Nephron progenitor cell (in vitro differentiated cells): ENCODE results near the gene STOM.

Experiments used
- DNase-seq: peaks from one replicate; pipeline ENCODE4 v3.0.0; 2021
- H3K27ac Mint-ChIP-seq: 2 replicates; pipeline ENCODE4 v1.8.0; 2021; ENCODE audit warnings: mild to moderate bottlenecking, moderate library complexity, mixed read lengths
- H3K27me3 Mint-ChIP-seq: 2 replicates; pipeline ENCODE4 v1.8.0; 2021; ENCODE audit warnings: mild to moderate bottlenecking, low read depth, mixed read lengths; ENCODE audit not compliant: poor library complexity
- H3K36me3 Mint-ChIP-seq: 2 replicates; pipeline ENCODE4 v1.8.0; 2021; ENCODE audit warnings: low read depth, mixed read lengths
- H3K4me1 Mint-ChIP-seq: 2 replicates; pipeline ENCODE4 v1.8.0; 2021; ENCODE audit warnings: mixed read lengths
- H3K4me3 Mint-ChIP-seq: 2 replicates; pipeline ENCODE4 v1.8.0; 2021; ENCODE audit warnings: mild to moderate bottlenecking, moderate library complexity, mixed read lengths
- H3K9me3 Mint-ChIP-seq: 2 replicates; pipeline ENCODE4 v1.8.0; 2021; ENCODE audit warnings: mild to moderate bottlenecking, moderate library complexity, mixed read lengths
- CTCF ChIP-seq: fragments of 200-600 bp; sonication (generic); IDR thresholded peaks from 2 replicates; pipeline ENCODE4 v1.5.0; 2021; ENCODE audit warnings: antibody characterized with exemption

The STOM gene

GRCh38 chr9:121358751-121359150, 11.3 kb downstream of the STOM start:
- Mint-ChIP-seq H3K4me1 (peaks cover 14% of the 10 kb centered on the region), H3K9me3 (no peaks in the 10 kb centered on the region), H3K36me3 (no peaks in the 10 kb centered on the region), H3K27me3 (peaks cover 4% of the 10 kb centered on the region), H3K4me3 (no peak overlapping the region), H3K27ac (no peak overlapping the region)
- no peak for TF ChIP-seq CTCF
- DNase-seq = no peak

GRCh38 chr9:121357011-121357410, 13.0 kb downstream of the STOM start:
- no peak overlapping the region for H3K4me3 Mint-ChIP-seq
- no peak overlapping the region for H3K27ac Mint-ChIP-seq
- DNase-seq = no peak
- H3K4me1 Mint-ChIP-seq = peaks cover 11% of the 10 kb centered on the region
- no peaks in the 10 kb centered on the region for H3K9me3 Mint-ChIP-seq
- H3K36me3 Mint-ChIP-seq = no peaks in the 10 kb centered on the region
- no peak for TF ChIP-seq CTCF
- H3K27me3 Mint-ChIP-seq = peaks cover 4% of the 10 kb centered on the region

GRCh38 chr9:121354762-121355161, 15.3 kb downstream of the STOM start:
- TF ChIP-seq CTCF = no peak

GRCh38 chr9:121354141-121354540, 15.9 kb downstream of the STOM start:
- DNase-seq = no peak

More at GRCh38 chr9:121354762-121355161, 15.3 kb downstream of the STOM start:
- H3K27ac Mint-ChIP-seq = no peak overlapping the region
- no peak for DNase-seq
- no peak overlapping the region for H3K4me3 Mint-ChIP-seq
- peaks cover 3% of the 10 kb centered on the region for H3K27me3 Mint-ChIP-seq
- H3K36me3 Mint-ChIP-seq = no peaks in the 10 kb centered on the region
- H3K9me3 Mint-ChIP-seq = no peaks in the 10 kb centered on the region
- H3K4me1 Mint-ChIP-seq = peaks cover 11% of the 10 kb centered on the region

GRCh38 chr9:121353241-121354061, 16.6 kb downstream of the STOM start:
- DNase-seq = no peak
- no peak overlapping the region for H3K27ac Mint-ChIP-seq
- no peaks in the 10 kb centered on the region for H3K36me3 Mint-ChIP-seq

More at GRCh38 chr9:121354141-121354540, 15.9 kb downstream of the STOM start:
- no peaks in the 10 kb centered on the region for H3K36me3 Mint-ChIP-seq
- no peak overlapping the region for H3K27ac Mint-ChIP-seq
- peaks cover 11% of the 10 kb centered on the region for H3K4me1 Mint-ChIP-seq
- no peak overlapping the region for H3K4me3 Mint-ChIP-seq
- peaks cover 3% of the 10 kb centered on the region for H3K27me3 Mint-ChIP-seq
- TF ChIP-seq CTCF = no peak
- H3K9me3 Mint-ChIP-seq = no peaks in the 10 kb centered on the region

More at GRCh38 chr9:121353241-121354061, 16.6 kb downstream of the STOM start:
- Mint-ChIP-seq H3K9me3 (no peaks in the 10 kb centered on the region), H3K4me3 (no peak overlapping the region), H3K4me1 (peaks cover 11% of the 10 kb centered on the region), H3K27me3 (peaks cover 6% of the 10 kb centered on the region)
- TF ChIP-seq CTCF = no peak
